ENCODE data around the gene EIF1. TPM values are rescaled to one million over a fixed set of nuclear protein-coding genes. Genes with fewer than 3 reads are reported as not detected.

Gene EIF1
- total and polyA plus RNA-seq, 2 donors (not counting 3 experiments of a cell fraction or from before 2014, with no cell fraction given): 168 to 814 TPM

DNA sequence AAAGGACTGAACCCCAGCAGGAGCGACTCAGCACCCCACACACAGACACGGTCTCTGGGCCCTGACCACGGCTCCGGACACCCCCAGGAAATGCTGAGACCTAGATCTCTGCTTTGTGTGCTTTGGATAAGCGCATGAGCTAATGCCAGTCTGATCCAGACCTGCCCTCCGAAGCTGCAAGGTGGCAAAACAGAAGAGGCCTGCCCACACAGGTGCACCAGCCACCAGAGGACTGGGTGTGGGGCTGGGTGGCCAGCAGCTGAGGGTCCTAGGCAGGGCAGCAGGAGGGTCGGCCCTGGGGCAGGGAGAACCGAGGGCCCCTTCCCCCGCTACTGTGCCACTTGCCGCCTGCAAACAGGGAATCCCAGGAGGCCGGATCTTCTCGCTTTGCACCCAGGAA is 30.7 kb upstream of the EIF1 start:
- Histone ChIP-seq H3K36me3 (ENCODE audit: control insufficient read depth in 2 of 2, extremely low read depth in 1 of 2, insufficient read depth in 2 of 2, low read length in 2 of 2) (no peaks in the 10 kb centered on the region), H3K9ac (replicated peaks; ENCODE audit: extremely low read depth, insufficient read depth, low read length) (no peak overlapping the region), H3K9me1 (replicated peaks; ENCODE audit: control insufficient read depth, extremely low read depth, insufficient read depth, low read length) (no peaks in the 10 kb centered on the region), H4K20me1 (replicated peaks; ENCODE audit: control insufficient read depth, extremely low read depth, insufficient read depth, low read length) (no peaks in the 10 kb centered on the region), H3K27ac (ENCODE audit: insufficient read depth, low read depth, low read length) (no peak overlapping the region), H3K4me1 (ENCODE audit: control insufficient read depth, extremely low read depth, insufficient read depth, low read length) (no peaks in the 10 kb centered on the region), H2AFZ (ENCODE audit: low read depth, low read length) (no peak overlapping the region), H3K27me3 (ENCODE audit: control insufficient read depth in 2 of 2, insufficient read depth in 2 of 2, low read length in 2 of 2) (peaks cover 0 to 1% of the 10 kb centered on the region in 2 experiments), H3K9me3 (replicated peaks; ENCODE audit: control insufficient read depth, insufficient read depth, low read length) (no peaks in the 10 kb centered on the region), H3K4me3 (replicated peaks in 1 of 3; ENCODE audit: insufficient read depth in 1 of 3, low read depth in 1 of 3, low read length in 3 of 3) (no peak overlapping the region), H3K79me2 (ENCODE audit: control insufficient read depth, insufficient read depth, low read length) (no peaks in the 10 kb centered on the region), H3K4me2 (ENCODE audit: insufficient read depth, low read length) (no peak overlapping the region)
- FAIRE-seq (no peak), DNase-seq (ENCODE audit: low read depth, low spot score) (no peak)
- ChIA-PET CTCF (interaction anchor here (1.1 to 2.4 kb wide), 2 partner anchors 9 to 109 kb away, joined by 5 to 7 read pairs; no protein-coding TSS in a partner anchor), POLR2A (no interaction called here)
- no TSS peak for BruUV-seq (replicated peaks)
- intact Hi-C loops (cut with micrococcal nuclease) (no loop called here), dilution Hi-C loops (cut with MboI; ENCODE audit: extremely low pct_ligation_motif_present, low sequenced_read_pairs) (no loop called here)
- TF ChIP-seq, protein P1, sequence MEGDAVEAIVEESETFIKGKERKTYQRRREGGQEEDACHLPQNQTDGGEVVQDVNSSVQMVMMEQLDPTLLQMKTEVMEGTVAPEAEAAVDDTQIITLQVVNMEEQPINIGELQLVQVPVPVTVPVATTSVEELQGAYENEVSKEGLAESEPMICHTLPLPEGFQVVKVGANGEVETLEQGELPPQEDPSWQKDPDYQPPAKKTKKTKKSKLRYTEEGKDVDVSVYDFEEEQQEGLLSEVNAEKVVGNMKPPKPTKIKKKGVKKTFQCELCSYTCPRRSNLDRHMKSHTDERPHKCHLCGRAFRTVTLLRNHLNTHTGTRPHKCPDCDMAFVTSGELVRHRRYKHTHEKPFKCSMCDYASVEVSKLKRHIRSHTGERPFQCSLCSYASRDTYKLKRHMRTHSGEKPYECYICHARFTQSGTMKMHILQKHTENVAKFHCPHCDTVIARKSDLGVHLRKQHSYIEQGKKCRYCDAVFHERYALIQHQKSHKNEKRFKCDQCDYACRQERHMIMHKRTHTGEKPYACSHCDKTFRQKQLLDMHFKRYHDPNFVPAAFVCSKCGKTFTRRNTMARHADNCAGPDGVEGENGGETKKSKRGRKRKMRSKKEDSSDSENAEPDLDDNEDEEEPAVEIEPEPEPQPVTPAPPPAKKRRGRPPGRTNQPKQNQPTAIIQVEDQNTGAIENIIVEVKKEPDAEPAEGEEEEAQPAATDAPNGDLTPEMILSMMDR (IDR thresholded peaks at IDR 0.05; ENCODE audit: extremely low read depth in 1 of 2, insufficient read depth in 1 of 2, low read depth in 1 of 2, low read length in 2 of 2): no peak
- TF ChIP-seq EZH2 (IDR thresholded peaks at IDR 0.05; ENCODE audit: borderline replicate concordance, low read depth, low read length, severe bottlenecking) (no peak), JUN (IDR thresholded peaks at IDR 0.05; ENCODE audit: borderline replicate concordance, insufficient read depth, insufficient read length, low read depth) (no peak), FOS (IDR thresholded peaks at IDR 0.05; ENCODE audit: borderline replicate concordance, insufficient read depth, low read length) (no peak), POLR2AphosphoS5 (IDR thresholded peaks at IDR 0.05; ENCODE audit: insufficient read depth, low read depth, low read length) (no peak)

DNA sequence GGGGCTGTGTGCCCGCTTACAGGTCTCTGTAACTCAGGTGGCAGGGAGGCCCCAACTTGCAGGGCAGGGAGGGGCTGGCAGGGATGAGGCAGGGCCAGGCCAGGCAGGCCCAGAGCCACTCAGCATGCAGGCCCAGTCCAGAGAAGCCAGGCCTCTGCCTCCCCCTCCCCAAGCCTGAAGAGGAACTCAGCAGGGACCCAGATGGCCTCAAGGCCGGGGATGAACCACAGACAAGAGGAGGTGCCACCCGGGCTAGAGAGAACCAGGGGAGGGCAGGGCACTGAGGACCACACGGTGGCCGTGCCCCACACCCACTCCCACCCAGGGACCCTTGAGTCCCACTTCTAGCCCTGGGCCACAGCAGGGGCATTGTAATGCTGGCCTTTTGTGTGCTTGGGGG is 29.8 kb upstream of the EIF1 start:
- H3K4me1 ChIP-seq (ENCODE audit: control insufficient read depth, extremely low read depth, insufficient read depth, low read length): no peaks in the 10 kb centered on the region
- FAIRE-seq: no peak
- no peak for DNase-seq (ENCODE audit: low read depth, low spot score)
- BruUV-seq (replicated peaks): no TSS peak
- no peaks in the 10 kb centered on the region for H3K9me3 ChIP-seq (replicated peaks; ENCODE audit: control insufficient read depth, insufficient read depth, low read length)
- H3K4me2 ChIP-seq (ENCODE audit: insufficient read depth, low read length): no peak overlapping the region
- TF ChIP-seq POLR2A (IDR thresholded peaks at IDR 0.05; ENCODE audit: low read depth, low read length) (no peak), POLR2AphosphoS5 (IDR thresholded peaks at IDR 0.05; ENCODE audit: insufficient read depth, low read depth, low read length) (no peak), MYC (IDR thresholded peaks at IDR 0.05; ENCODE audit: low read depth, low read length) (no peak), FOS (IDR thresholded peaks at IDR 0.05; ENCODE audit: borderline replicate concordance, insufficient read depth, low read length) (no peak), JUN (IDR thresholded peaks at IDR 0.05; ENCODE audit: borderline replicate concordance, insufficient read depth, insufficient read length, low read depth) (no peak), EZH2 (IDR thresholded peaks at IDR 0.05; ENCODE audit: borderline replicate concordance, low read depth, low read length, severe bottlenecking) (no peak), GATA2 (IDR thresholded peaks at IDR 0.05; ENCODE audit: insufficient read depth, insufficient read length, low read depth, low read length) (no peak)
- TF ChIP-seq, protein P2, sequence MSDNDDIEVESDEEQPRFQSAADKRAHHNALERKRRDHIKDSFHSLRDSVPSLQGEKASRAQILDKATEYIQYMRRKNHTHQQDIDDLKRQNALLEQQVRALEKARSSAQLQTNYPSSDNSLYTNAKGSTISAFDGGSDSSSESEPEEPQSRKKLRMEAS (IDR thresholded peaks at IDR 0.05; ENCODE audit: insufficient read depth, insufficient read length): no peak
- TF ChIP-seq, protein P1 (IDR thresholded peaks at IDR 0.05; ENCODE audit: extremely low read depth in 1 of 2, insufficient read depth in 1 of 2, low read depth in 1 of 2, low read length in 2 of 2): no peak
- no peaks in the 10 kb centered on the region for H3K9me1 ChIP-seq (replicated peaks; ENCODE audit: control insufficient read depth, extremely low read depth, insufficient read depth, low read length)
- H3K4me3 ChIP-seq (replicated peaks in 1 of 3; ENCODE audit: insufficient read depth in 1 of 3, low read depth in 1 of 3, low read length in 3 of 3): no peak overlapping the region
- no peaks in the 10 kb centered on the region for H4K20me1 ChIP-seq (replicated peaks; ENCODE audit: control insufficient read depth, extremely low read depth, insufficient read depth, low read length)
- no peaks in the 10 kb centered on the region for H3K79me2 ChIP-seq (ENCODE audit: control insufficient read depth, insufficient read depth, low read length)
- dilution Hi-C loops (cut with MboI; ENCODE audit: extremely low pct_ligation_motif_present, low sequenced_read_pairs) (no loop called here), intact Hi-C loops (cut with micrococcal nuclease) (no loop called here)
- H3K27ac ChIP-seq (ENCODE audit: insufficient read depth, low read depth, low read length): no peak overlapping the region
- no peak overlapping the region for H3K9ac ChIP-seq (replicated peaks; ENCODE audit: extremely low read depth, insufficient read depth, low read length)
- CTCF ChIA-PET: interaction anchor here (1.1 to 8.0 kb wide), 3 partner anchors 10 to 110 kb away, joined by 5 to 369 read pairs (median 7); no protein-coding TSS in a partner anchor
- POLR2A ChIA-PET: no interaction called here
- no peak overlapping the region for H2AFZ ChIP-seq (ENCODE audit: low read depth, low read length)
- H3K27me3 ChIP-seq (ENCODE audit: control insufficient read depth in 2 of 2, insufficient read depth in 2 of 2, low read length in 2 of 2): peaks cover 0 to 1% of the 10 kb centered on the region in 2 experiments
- H3K36me3 ChIP-seq (ENCODE audit: control insufficient read depth in 2 of 2, extremely low read depth in 1 of 2, insufficient read depth in 2 of 2, low read length in 2 of 2): no peaks in the 10 kb centered on the region

All from endothelial cell of umbilical vein (primary cell).